NOMO-1 treated with DMSO at 0.1 percent for 48 hours (cell line): Measurements from ENCODE around the gene CES2.
"Not testable (repeated sequence)": the region's sequence is repeated elsewhere in the genome, so short reads cannot be mapped to it uniquely, and the experiment has no call there.

ENCODE experiments used
- DNase-seq: peaks from one replicate; lab custom pipeline; 2025; ENCODE audit not compliant: unreplicated experiment; lab: John Stamatoyannopoulos, UW

CES2 gene, protein sequence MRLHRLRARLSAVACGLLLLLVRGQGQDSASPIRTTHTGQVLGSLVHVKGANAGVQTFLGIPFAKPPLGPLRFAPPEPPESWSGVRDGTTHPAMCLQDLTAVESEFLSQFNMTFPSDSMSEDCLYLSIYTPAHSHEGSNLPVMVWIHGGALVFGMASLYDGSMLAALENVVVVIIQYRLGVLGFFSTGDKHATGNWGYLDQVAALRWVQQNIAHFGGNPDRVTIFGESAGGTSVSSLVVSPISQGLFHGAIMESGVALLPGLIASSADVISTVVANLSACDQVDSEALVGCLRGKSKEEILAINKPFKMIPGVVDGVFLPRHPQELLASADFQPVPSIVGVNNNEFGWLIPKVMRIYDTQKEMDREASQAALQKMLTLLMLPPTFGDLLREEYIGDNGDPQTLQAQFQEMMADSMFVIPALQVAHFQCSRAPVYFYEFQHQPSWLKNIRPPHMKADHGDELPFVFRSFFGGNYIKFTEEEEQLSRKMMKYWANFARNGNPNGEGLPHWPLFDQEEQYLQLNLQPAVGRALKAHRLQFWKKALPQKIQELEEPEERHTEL

GRCh38 chr16:66935314-66936011, at the start of gene CES2:
Gene CES2, plus strand, starts transcription at chr16:66935516. Its CDS starts 120 bp downstream, at chr16:66935636.
- no peak for DNase-seq

DNA sequence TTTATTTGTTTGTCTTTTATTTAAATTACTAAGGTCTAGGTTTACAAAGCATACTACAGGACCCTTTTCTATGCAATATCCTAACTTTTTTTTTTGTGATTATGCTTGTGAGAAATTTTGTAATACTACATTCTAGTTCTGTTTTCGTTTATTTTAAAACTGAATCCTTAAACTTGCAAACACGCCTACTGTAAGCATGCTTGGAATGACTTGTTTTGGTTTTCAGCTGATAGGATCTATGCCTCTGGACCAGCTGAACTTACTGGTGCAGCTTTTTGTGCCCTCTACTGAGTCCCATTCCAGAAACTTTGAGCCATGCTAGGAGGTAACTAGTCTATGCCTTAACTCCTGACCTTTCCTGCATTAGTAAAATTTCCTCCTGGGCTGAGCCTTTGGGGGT, 49.0 kb upstream of the CES2 start:
- DNase-seq: no peak

GRCh38 chr16:66886914-66887313, 48.4 kb upstream of the CES2 start:
- DNase-seq: no peak

DNA sequence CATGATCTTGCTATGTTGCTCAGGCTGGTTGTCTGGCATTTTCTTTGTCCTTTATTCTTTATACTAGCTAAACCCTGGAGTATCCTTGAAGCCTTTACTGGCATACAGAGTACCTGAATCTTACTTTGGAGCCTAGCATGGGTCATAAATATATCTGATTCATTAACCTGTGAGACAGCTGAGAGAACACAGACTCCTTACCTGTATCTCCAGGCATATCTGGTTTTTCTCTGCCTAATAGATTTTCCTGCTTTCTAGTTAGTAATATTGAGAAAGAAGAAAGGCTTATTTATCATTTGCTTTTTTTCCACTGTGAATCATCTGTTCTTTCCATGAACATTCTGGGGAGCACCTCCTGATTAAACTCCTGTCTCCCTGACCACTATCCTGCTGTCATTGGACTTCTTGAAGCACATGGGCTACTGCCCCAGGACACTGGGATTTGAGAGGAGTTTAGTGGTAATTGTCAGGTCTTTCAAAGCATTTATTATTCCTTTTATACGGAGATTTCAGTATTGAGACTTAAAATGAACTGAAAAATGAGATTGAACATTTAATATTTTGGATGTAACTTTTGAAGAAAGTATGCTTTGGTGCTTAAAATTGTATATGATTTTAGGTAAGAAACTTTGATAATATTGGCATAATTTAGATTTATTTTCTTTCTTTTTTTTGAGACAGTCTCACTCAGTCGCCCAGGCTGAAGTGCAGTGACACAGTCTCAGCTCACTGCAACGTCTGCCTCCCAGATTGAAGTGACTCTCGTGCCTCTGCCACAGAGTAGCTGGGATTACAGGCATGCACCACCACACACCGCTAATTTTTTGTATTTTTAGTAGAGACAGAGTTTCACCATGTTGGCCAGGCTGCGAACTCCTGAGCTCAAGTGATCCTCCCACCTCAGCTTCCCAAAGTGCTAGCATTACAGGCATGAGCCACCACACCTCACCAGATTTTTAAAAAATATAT, 46.4 kb upstream of the CES2 start:
- DNase-seq: no peak

DNA sequence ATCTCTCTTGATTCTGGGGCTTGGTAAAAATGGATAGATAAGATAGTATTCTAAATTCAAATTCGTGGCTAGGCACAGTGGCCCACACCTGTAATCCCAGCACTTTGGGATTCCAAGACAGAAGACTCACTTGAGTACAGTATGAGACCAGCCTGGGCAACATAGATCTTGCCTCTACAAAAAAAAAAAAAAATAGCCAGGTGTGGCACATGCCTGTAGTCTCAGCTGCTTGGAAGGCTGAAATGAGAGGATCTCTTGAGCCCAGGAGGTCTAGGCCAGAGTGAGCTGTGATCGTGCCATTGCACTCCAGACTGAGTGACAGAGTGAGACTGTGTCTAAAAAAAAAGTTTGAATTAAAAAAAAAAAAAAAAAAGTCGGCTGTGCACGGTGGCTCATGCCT, 45.7 kb upstream of the CES2 start:
- DNase-seq: no peak

DNA sequence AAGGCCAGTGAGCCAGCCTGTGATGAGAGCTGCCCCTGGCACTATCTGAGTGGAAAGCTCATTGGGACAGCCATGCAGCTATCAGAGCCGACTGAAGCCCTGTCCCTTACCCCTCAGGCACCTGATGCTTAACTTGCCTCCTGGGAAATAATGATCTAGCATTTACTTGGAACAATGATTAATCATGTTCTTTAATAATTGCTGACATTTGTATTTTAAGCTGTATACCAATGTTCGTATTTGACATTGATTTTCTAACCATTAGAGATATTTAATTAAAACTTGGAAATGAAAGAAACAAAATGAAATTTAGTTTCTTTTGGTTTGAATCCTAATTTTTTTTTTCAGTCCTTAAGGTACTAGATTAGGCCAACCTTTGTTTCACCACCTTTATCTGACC, 44.5 kb upstream of the CES2 start:
- DNase-seq: no peak

- no peak for DNase-seq
Observed at GRCh38 chr16:66891360-66891759, 44.0 kb upstream of the CES2 start.

- no peak for DNase-seq
Observed at GRCh38 chr16:66891797-66892196, 43.5 kb upstream of the CES2 start.

GRCh38 chr16:66894055-66894454, 41.3 kb upstream of the CES2 start:
- DNase-seq: no peak

DNA sequence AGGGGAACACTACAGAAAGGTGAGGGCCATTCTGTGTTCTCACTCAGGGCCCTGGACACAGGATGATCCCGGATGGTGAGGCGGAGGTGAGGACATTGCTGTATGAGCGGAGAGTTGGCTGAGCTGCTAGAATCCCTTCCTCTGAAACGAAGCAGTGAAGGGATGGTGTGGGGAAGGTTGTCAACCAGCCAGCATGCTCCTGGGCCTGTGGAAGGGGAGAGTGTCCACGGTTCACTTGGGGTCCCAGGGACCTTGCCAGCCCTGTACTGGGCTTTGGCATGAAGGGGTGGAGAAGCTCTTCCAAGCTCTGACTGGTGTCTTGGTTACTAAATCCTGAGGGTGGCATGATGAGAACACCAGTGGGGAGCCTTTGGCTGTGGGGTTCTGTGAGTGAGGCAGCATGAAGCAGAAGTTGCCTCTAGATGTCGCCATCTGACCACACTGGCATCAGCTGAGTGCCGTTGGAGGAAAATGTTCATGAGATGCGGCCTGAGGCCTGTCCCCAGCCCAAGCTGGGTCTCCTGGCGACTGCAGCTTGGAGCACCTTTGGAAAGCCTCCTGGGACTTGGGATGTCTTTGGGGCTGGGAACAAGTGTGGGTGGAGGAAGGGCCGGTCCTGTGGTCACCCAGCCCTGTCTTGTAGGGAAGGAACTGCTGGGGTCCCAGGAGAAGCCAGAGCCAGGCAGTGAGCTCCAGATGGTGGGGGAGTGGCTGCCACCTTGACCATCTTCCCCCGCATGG, 40.2 kb upstream of the CES2 start:
- peak; percentile 55 for DNase-seq

- DNase-seq: no peak
Observed at GRCh38 chr16:66895689-66895979, 39.7 kb upstream of the CES2 start.

- no peak for DNase-seq
Observed at GRCh38 chr16:66895999-66896398, 39.3 kb upstream of the CES2 start.

- not testable (repeated sequence) for DNase-seq
Observed at GRCh38 chr16:66896682-66897081, 38.6 kb upstream of the CES2 start.

GRCh38 chr16:66898207-66898606, 37.1 kb upstream of the CES2 start:
- DNase-seq: no peak

- no peak for DNase-seq
Observed at GRCh38 chr16:66898933-66899309, 36.4 kb upstream of the CES2 start.

DNA sequence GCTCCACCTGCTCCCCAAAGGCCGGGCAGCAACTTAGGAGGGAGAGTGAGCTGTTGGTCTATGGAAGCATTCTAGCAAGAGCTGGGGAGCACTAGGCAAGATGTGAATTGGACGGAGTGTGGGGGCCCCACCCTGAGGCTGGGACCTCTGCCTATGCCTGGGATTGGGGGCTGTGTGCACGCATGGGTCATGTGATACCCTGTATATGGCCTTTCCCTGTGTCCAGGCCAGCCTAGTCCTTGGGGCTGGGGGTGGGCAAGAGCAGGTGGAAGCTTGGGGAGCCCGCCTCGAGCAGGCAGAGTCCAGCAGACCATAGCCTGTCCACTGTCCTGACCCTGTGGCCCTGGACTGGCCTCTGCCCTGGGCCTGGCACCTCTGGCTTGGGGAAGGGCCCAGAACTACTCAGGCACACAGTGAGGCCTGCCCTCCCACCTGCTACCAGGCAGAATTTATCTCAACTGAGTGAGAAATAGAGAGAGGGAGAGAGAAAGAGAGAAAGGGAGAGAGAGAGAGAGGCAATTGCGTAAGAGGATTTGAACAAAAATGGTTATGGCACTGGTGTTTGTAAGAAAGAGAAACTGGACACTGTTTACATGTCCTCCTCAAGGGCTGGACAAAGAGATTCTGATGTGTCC, 35.9 kb upstream of the CES2 start:
- no peak for DNase-seq

DNA sequence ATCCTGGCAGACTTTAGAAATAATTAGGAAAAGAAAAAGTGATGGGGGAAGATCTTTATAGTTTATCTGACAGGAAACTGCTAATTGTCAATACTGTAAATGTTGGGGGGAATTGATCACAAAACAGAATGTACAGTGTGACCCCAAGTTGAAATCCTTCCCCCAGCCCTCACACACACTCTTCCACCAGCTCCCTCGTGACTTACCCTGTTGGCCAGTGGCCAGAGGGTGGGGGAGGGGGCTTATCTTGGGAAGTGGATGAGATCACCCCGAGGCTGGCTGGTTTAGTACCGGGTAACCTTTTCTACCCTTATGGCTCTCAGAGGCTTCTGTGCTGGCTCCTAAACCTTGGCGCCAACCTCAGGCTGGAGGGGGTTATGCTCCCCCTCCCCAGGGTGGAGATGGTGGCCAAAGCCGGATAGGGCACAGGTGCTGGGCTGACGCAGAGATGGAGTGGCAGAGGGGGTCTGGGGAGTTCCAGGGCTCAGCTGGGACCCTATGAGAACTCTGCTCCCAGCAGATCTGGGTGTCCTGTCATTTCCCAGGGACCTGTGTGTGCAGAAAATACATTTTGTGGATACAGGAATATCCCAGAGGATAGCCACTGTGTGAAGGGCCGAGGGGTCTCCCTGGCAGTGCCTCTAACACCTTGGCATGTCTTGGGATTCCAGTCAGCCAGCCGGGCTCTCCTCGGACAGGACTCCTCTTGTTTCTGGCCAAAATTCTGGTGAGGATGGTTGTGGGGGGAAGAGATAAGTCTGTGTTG, 35.2 kb upstream of the CES2 start:
- no peak for DNase-seq

DNA sequence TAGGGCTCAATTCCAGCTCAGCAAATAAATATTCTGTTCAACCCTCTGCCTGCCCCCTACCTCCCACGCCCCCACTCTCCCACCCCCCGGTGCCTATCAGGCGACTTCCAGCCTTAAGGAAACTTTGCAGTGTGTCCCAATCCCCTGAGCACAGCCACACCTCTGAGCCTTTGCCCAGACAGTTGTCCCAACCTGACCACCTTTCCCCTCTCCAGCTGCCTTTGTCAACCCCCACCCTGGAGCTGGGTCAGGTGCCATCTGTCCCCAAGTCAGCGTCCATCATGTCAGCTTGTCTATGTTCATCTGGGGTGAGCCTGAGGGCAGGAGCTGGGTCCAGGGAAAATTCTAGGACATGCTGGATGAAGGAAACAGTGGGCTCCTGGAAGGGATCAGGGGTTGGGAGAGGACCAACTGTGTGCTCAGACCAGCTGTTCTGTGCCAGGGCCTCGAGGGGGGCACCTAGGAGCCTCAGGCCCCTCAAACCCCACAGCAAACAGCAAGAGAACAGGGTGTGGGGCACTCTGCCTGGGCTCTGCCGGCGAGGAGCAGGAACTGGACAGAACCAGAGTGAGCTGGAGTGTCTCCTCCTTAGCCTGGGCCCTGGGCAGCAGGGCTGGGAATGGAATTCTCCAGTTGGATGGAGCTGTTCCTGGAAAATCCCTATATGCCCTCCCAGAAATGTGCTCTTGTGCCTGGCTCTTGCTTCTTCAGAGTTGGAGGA, 34.4 kb upstream of the CES2 start:
- DNase-seq: no peak

- no peak for DNase-seq
Observed at GRCh38 chr16:66901626-66902025, 33.7 kb upstream of the CES2 start.
